Right lobe of liver (tissue), 6 donors: ENCODE results near the gene AHDC1. TPM values are rescaled to one million over a fixed set of nuclear protein-coding genes. Genes with fewer than 3 reads are reported as not detected.

Source experiments
- ATAC-seq, 4 donors: fragments of 200-7000 bp; cut with Tn5 transposase; one replicate each; pipeline ENCODE4 v1.9.1; 2020; ENCODE audit warnings: mild to moderate bottlenecking in 4 of 4, moderate library complexity in 4 of 4
- DNase-seq, 3 donors: peaks; one replicate each; pipeline ENCODE4 v3.0.0-alpha.2; 2020
- H3K27ac ChIP-seq, 3 donors: fragments of 200-600 bp; one replicate each; pipeline ENCODE4 v1.8.0; 2022
- H3K27me3 ChIP-seq, 2 donors: fragments of 200-600 bp; one replicate each; pipeline ENCODE4 v1.8.0; 2022
- H3K36me3 ChIP-seq, 4 donors: fragments of 200-600 bp; sonication (generic) in 1 of 4; one replicate each; pipeline versions ENCODE4 v1.5.1 to v1.8.0; 2017 to 2022; ENCODE audit warnings: control low read depth in 1 of 4
- H3K4me1 ChIP-seq, 4 donors: fragments of 200-600 bp; sonication (generic) in 1 of 4; one replicate each; pipeline versions ENCODE4 v1.5.1 to v1.8.0; 2017 to 2022; ENCODE audit warnings: control low read depth in 1 of 4
- H3K4me3 ChIP-seq, 3 donors: fragments of 200-600 bp; one replicate each; pipeline ENCODE4 v1.8.0; 2022
- H3K9me3 ChIP-seq, 4 donors: fragments of 200-600 bp; sonication (generic) in 1 of 4; one replicate each; pipeline versions ENCODE4 v1.5.1 to v1.8.0; 2017 to 2022; ENCODE audit warnings: control low read depth in 1 of 4
- CTCF ChIP-seq, 4 donors: fragments of 200-600 bp in 3 of 4; fragments of 450-650 bp in 1 of 4; IDR thresholded peaks; one replicate each; pipeline versions ENCODE4 v1.5.1 to v1.8.0; 2016 to 2022; ENCODE audit warnings: antibody characterized with exemption in 4 of 4, mild to moderate bottlenecking in 2 of 4
- POLR2A ChIP-seq: fragments of 450-650 bp; IDR thresholded peaks from one replicate; pipeline ENCODE4 v1.6.1; 2017; ENCODE audit warnings: antibody characterized with exemption, mild to moderate bottlenecking
- WGBS: methylation state at CpG from one replicate; pipeline ENCODE4 v1.1.6; 2018; ENCODE audit warnings: low coverage, low lambda C conversion rate; ENCODE audit not compliant: insufficient coverage; ENCODE audit errors: missing lambda C conversion rate; 5-methylcytosine and 5-hydroxymethylcytosine counted together
- intact Hi-C, 2 donors: fragments of 100-400 bp; cut with DNase I; formaldehyde crosslinking; loops; one replicate each; pipeline versions ENCODE4 v1.11.2 to v1.14.1; 2022
- total RNA-seq, 6 experiments: library from RNA; depleted of rRNA in 2 of 6; stranded (reverse); fragments of >200 nt in 2 of 6; fragmentation: NEBNext Ultra II Directional in 3 of 6; extraction: Animal tissue kit (Norgen Biotek cat#: 25700) in 3 of 6; gene quantifications; one replicate each; pipeline versions ENCODE4 v1.1.0 to v1.2.4, GENCODE V29; 2016 to 2023
- donor health status: DM: no; HTN: yes; CAD: no.
- donor health status: DM: no; HTN: no; CAD: no.
- donor health status: DM: no; HTN: no; CAD: no.
- donor health status: DM: no; HTN: yes; CAD: no.
- donor health status: DM: no; HTN: yes; CAD: no.

AHDC1 gene
- total RNA-seq, 6 experiments from 2014 or later, result 5.5 to 21.3 (median 10.9) TPM

GRCh38 chr1:27650171-27650538, 46.2 kb upstream of the AHDC1 start:
- TF ChIP-seq CTCF (IDR thresholded peaks at IDR 0.05), result no peak
- H3K9me3 ChIP-seq, result no peaks in the 10 kb centered on the region
- intact Hi-C loops, result no loop called here
- no peak overlapping the region for H3K4me3 ChIP-seq
- H3K4me1 ChIP-seq, result no peaks in the 10 kb centered on the region
- H3K27me3 ChIP-seq, result no peaks in the 10 kb centered on the region
- DNase-seq, result no peak
- no peak overlapping the region for H3K27ac ChIP-seq
- ATAC-seq, result no peak
- H3K36me3 ChIP-seq, result no peaks in the 10 kb centered on the region
- no CpG with 5 or more reads among the region's 1 CpG for WGBS

- Histone ChIP-seq H3K9me3 (no peaks in the 10 kb centered on the region), H3K4me3 (no peak overlapping the region), H3K36me3 (no peaks in the 10 kb centered on the region), H3K27ac (no peak overlapping the region), H3K27me3 (no peaks in the 10 kb centered on the region), H3K4me1 (no peaks in the 10 kb centered on the region)
- 87% methylated on average over 8 of the region's 11 CpGs for WGBS
- no peak for ATAC-seq
- no peak for DNase-seq
- intact Hi-C loops, result no loop called here
- TF ChIP-seq POLR2A (no peak), CTCF (IDR thresholded peaks at IDR 0.05) (no peak)
These were observed 45.3 kb upstream of the AHDC1 start for GRCh38 chr1:27649306-27649635.

GRCh38 chr1:27648602-27649305, 44.8 kb upstream of the AHDC1 start:
- Histone ChIP-seq H3K27me3 (no peaks in the 10 kb centered on the region), H3K4me1 (no peaks in the 10 kb centered on the region), H3K9me3 (no peaks in the 10 kb centered on the region), H3K4me3 (no peak overlapping the region), H3K36me3 (no peaks in the 10 kb centered on the region), H3K27ac (no peak overlapping the region)
- intact Hi-C loops, result no loop called here
- WGBS, result 59% methylated on average over 2 of the region's 6 CpGs
- no peak for DNase-seq
- TF ChIP-seq CTCF (IDR thresholded peaks at IDR 0.05) (no peak), POLR2A (no peak)
- ATAC-seq, result no peak

GRCh38 chr1:27647328-27647727, 43.4 kb upstream of the AHDC1 start:
- no peak overlapping the region for H3K4me3 ChIP-seq
- WGBS, result 89% methylated on average over 3 of the region's 5 CpGs
- no peak for DNase-seq
- no peaks in the 10 kb centered on the region for H3K4me1 ChIP-seq
- H3K9me3 ChIP-seq, result no peaks in the 10 kb centered on the region
- no peak for TF ChIP-seq POLR2A
- no peak for TF ChIP-seq CTCF (IDR thresholded peaks at IDR 0.05)
- no peak overlapping the region for H3K27ac ChIP-seq
- no peak for ATAC-seq
- H3K27me3 ChIP-seq, result no peaks in the 10 kb centered on the region
- H3K36me3 ChIP-seq, result no peaks in the 10 kb centered on the region
- intact Hi-C loops, result no loop called here

GRCh38 chr1:27646676-27647075, 42.7 kb upstream of the AHDC1 start:
- H3K36me3 ChIP-seq, result no peaks in the 10 kb centered on the region
- H3K4me1 ChIP-seq, result no peaks in the 10 kb centered on the region
- TF ChIP-seq CTCF (IDR thresholded peaks at IDR 0.05) (no peak), POLR2A (no peak)
- H3K27me3 ChIP-seq, result no peaks in the 10 kb centered on the region
- no peaks in the 10 kb centered on the region for H3K9me3 ChIP-seq
- DNase-seq (no peak), ATAC-seq (peak in 1 of 4 donors; percentile 13)
- H3K27ac ChIP-seq, result no peak overlapping the region
- WGBS, result 95% methylated on average over 7 of the region's 8 CpGs
- intact Hi-C loops, result no loop called here
- no peak overlapping the region for H3K4me3 ChIP-seq
